ENCODE measurements around the gene FAM83C. TPM values are rescaled to one million over a fixed set of nuclear protein-coding genes. Genes with fewer than 3 reads are reported as not detected.

Gene FAM83C
- total RNA-seq, 1 donor from 2014 or later: not detected

GRCh38 chr20:35271073-35271882, 20.9 kb downstream of the FAM83C start:
- Histone ChIP-seq H3K4me1 (peaks cover 7% of the 10 kb centered on the region), H3K4me3 (no peak overlapping the region), H3K27me3 (no peaks in the 10 kb centered on the region), H3K36me3 (peaks cover 68% of the 10 kb centered on the region), H3K27ac (no peak overlapping the region), H3K9me3 (no peaks in the 10 kb centered on the region)
- intact Hi-C loops (cut with DNase I): no loop called here
- DNase-seq: no peak
- no peak for TF ChIP-seq CTCF (IDR thresholded peaks at IDR 0.05)
- ATAC-seq: peak; percentile 10

GRCh38 chr20:35270021-35270902, 22.0 kb downstream of the FAM83C start:
- Histone ChIP-seq H3K9me3 (no peaks in the 10 kb centered on the region), H3K36me3 (peaks cover 67% of the 10 kb centered on the region), H3K4me3 (no peak overlapping the region), H3K27me3 (no peaks in the 10 kb centered on the region), H3K27ac (no peak overlapping the region), H3K4me1 (no peaks in the 10 kb centered on the region)
- ATAC-seq (peak; percentile 22), DNase-seq (no peak)
- TF ChIP-seq CTCF (IDR thresholded peaks at IDR 0.05): no peak
- intact Hi-C loops (cut with DNase I): no loop called here

- no peak overlapping the region for H3K4me3 ChIP-seq
- intact Hi-C loops (cut with DNase I): no loop called here
- DNase-seq (peak; percentile 81), ATAC-seq (peak; percentile 79)
- peaks cover 63% of the 10 kb centered on the region for H3K36me3 ChIP-seq
- H3K27me3 ChIP-seq: no peaks in the 10 kb centered on the region
- TF ChIP-seq CTCF (IDR thresholded peaks at IDR 0.05): peak; percentile 69
- no peaks in the 10 kb centered on the region for H3K9me3 ChIP-seq
- H3K4me1 ChIP-seq: no peaks in the 10 kb centered on the region
- H3K27ac ChIP-seq: no peak overlapping the region
Measured at GRCh38 chr20:35269055-35269781, 23.0 kb downstream of the FAM83C start.

GRCh38 chr20:35267092-35267491, 25.1 kb downstream of the FAM83C start:
- Histone ChIP-seq H3K4me1 (no peaks in the 10 kb centered on the region), H3K9me3 (no peaks in the 10 kb centered on the region), H3K36me3 (peaks cover 54% of the 10 kb centered on the region), H3K27ac (no peak overlapping the region), H3K4me3 (no peak overlapping the region), H3K27me3 (no peaks in the 10 kb centered on the region)
- no peak for ATAC-seq
- intact Hi-C loops (cut with DNase I): no loop called here
- TF ChIP-seq CTCF (IDR thresholded peaks at IDR 0.05): no peak
- DNase-seq: no peak

- Histone ChIP-seq H3K27ac (peak overlapping the region; percentile 79), H3K9me3 (no peaks in the 10 kb centered on the region), H3K36me3 (peaks cover 34% of the 10 kb centered on the region), H3K4me3 (no peak overlapping the region), H3K4me1 (no peaks in the 10 kb centered on the region), H3K27me3 (no peaks in the 10 kb centered on the region)
- ATAC-seq (peak; percentile 41), DNase-seq (no peak)
- TF ChIP-seq CTCF (IDR thresholded peaks at IDR 0.05): no peak
- intact Hi-C loops (cut with DNase I): no loop called here
Measured at GRCh38 chr20:35264755-35265154, 27.5 kb downstream of the FAM83C start.
